Measurements from ENCODE around the gene CNPY2.

Gene CNPY2

DNA sequence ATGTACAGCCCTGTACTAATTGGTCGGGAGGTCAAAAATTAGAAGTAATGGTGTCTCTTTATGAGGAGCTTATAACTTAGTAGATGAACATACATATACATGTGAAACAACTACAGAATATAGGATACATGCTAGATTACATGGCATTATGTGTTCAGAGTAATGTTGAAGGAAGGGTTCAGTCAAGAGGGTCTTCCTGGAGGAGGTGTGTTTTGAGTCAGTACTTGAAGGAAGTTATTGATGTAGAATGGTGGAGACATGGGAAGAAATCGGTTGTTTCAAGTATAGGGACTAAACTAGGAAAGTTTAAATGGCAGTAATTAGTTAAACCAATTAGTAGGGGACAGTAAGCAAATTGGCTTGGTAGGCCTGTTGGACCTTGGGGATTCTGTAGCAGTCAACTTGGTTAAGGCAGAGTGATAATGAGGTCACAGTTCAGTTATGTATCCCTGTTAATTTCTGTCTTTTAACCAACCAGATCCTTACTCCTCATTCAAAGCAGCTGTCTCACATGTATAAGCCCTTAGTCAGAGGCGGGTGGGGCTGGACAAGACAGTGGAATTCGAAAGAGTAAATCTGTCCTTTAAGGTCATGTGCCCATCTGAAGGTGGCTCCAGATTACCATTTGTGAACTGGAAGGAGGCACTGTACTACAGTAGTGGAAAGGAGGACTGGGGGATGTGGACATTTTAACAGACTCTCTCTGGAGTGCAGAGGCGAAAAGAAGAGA lies 54.1 kb downstream of the CNPY2 start:
- Mint-ChIP-seq H3K4me3 (no peak overlapping the region), H3K4me1 (peaks cover 22% of the 10 kb centered on the region), H3K27me3 (peaks cover 6% of the 10 kb centered on the region), H3K9me3 (no peaks in the 10 kb centered on the region), H3K27ac (no peak overlapping the region)
- DNase-seq (no peak), ATAC-seq (no peak)

DNA sequence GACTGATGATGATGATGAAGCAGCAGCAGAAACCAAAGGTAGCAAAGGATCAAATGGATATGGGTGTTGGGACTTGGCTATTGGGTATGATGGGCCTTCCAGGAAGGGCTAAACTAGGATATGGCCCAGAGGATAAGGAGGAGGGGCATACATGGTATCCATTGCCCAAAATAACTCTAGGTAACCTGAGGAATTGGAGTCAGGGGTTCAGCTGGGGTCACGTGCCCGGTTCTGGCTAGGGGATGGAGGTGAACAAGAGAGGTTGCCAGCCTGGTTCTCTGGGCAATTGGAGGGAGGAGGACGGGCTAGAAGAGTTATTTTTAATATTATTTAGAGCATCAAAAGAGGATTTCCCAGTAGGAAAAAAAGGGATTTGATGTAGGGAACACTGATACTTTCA lies 54.9 kb downstream of the CNPY2 start:
- no peak for DNase-seq
- H3K4me3 Mint-ChIP-seq = no peak overlapping the region
- ATAC-seq = no peak

DNA sequence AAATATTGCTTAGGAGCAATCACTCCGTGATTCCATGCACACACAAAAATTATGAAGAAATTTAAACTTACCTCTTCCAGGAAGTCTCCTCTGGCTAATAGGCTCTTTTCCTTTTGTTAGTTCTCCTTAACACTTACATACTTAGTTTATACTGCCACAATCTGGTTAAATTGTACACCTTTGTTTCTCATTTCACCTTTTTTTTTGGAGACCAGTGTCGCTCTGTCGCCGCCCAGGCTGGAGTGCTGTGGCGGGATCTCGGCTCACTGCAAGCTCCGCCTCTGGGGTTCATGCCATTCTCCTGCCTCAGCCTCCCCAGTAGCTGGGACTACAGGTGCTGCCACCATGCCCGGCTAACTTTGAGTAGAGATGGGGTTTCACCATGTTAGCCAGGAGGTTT lies 55.4 kb downstream of the CNPY2 start:
- H3K4me1 Mint-ChIP-seq = peaks cover 26% of the 10 kb centered on the region
- ATAC-seq (no peak), DNase-seq (no peak)
- H3K27ac Mint-ChIP-seq = no peak overlapping the region
- H3K9me3 Mint-ChIP-seq = no peaks in the 10 kb centered on the region
- H3K4me3 Mint-ChIP-seq = no peak overlapping the region
- peaks cover 6% of the 10 kb centered on the region for H3K27me3 Mint-ChIP-seq

More for the DNA sequence above, 54.9 kb downstream of the CNPY2 start:
- Mint-ChIP-seq H3K9me3 (no peaks in the 10 kb centered on the region), H3K4me1 (peaks cover 24% of the 10 kb centered on the region), H3K27ac (no peak overlapping the region), H3K27me3 (peaks cover 6% of the 10 kb centered on the region)
